H1 (cell line): Measurements from ENCODE around the gene GALNT13. TPM values are rescaled to one million over a fixed set of nuclear protein-coding genes. Genes with fewer than 3 reads are reported as not detected.

ENCODE experiments used
- ATF2 ChIP-seq: IDR thresholded peaks from 2 replicates; pipeline ENCODE4 v1.6.1; 2012; ENCODE audit warnings: low read length, inconsistent platforms
- CHD2 ChIP-seq: IDR thresholded peaks from 2 replicates; pipeline ENCODE4 v1.6.1; 2012; ENCODE audit warnings: low read length, improper control_type of control experiment
- E2F6 ChIP-seq: IDR thresholded peaks from 2 replicates; pipeline ENCODE4 v1.6.1; 2012; ENCODE audit warnings: inconsistent platforms
- FOSL1 ChIP-seq: IDR thresholded peaks from 2 replicates; pipeline ENCODE4 v1.6.1; 2011; ENCODE audit warnings: mild to moderate bottlenecking, low read depth, low read length, moderate library complexity; ENCODE audit not compliant: insufficient read depth
- JUND ChIP-seq: IDR thresholded peaks from 2 replicates; pipeline ENCODE4 v1.6.1; 2011; ENCODE audit warnings: mild to moderate bottlenecking, improper control_type of control experiment, low read length
- SP2 ChIP-seq: IDR thresholded peaks from 2 replicates; pipeline ENCODE4 v1.6.1; 2012; ENCODE audit warnings: mild to moderate bottlenecking, low read length, inconsistent platforms
- SRF ChIP-seq: IDR thresholded peaks from 2 replicates; pipeline ENCODE4 v1.6.1; 2011; ENCODE audit warnings: mild to moderate bottlenecking, low read depth, low read length, moderate library complexity
- ZNF274 ChIP-seq: IDR thresholded peaks from 2 replicates; pipeline ENCODE4 v1.7.0; 2012; ENCODE audit warnings: low read length, borderline replicate concordance; ENCODE audit errors: extremely low read depth
- polyA plus RNA-seq, 7 experiments: library from polyadenylated mRNA; depleted of rRNA in 3 of 7; stranded (reverse) in 5 of 7; unstranded in 2 of 7; fragments of >200 nt in 5 of 7; fragments of 200-250 nt in 2 of 7; gene quantifications; 1 replicate in 5 of 7; 2 replicates in 1 of 7; 4 replicates in 1 of 7; pipeline versions ENCODE4 v1.2.1 to v1.2.3, GENCODE V29; 2011 to 2013; ENCODE audit warnings: missing spikeins in 2 of 7, mixed read lengths in 2 of 7
- total RNA-seq: library from RNA; stranded (reverse); fragmentation: NEBNext Ultra II Directional; extraction: Animal tissue kit (Norgen Biotek cat#: 25700); gene quantifications from 2 replicates; pipeline ENCODE4 v1.2.1, GENCODE V29; 2021
- TF ChIP-seq, protein P1 (sequence below): fragments of 300-600 bp; sonication (generic); IDR thresholded peaks from 2 replicates; pipeline ENCODE4 v1.7.1; 2012; ENCODE audit warnings: low read length, moderate library complexity, mild to moderate bottlenecking, inconsistent platforms; ENCODE audit not compliant: insufficient replicate concordance

Gene GALNT13
- total and polyA plus RNA-seq, 2 of the 8 experiments (the other 6 are each of a cell fraction or from before 2014, with no cell fraction given) = 3.2 to 9.6 TPM

DNA sequence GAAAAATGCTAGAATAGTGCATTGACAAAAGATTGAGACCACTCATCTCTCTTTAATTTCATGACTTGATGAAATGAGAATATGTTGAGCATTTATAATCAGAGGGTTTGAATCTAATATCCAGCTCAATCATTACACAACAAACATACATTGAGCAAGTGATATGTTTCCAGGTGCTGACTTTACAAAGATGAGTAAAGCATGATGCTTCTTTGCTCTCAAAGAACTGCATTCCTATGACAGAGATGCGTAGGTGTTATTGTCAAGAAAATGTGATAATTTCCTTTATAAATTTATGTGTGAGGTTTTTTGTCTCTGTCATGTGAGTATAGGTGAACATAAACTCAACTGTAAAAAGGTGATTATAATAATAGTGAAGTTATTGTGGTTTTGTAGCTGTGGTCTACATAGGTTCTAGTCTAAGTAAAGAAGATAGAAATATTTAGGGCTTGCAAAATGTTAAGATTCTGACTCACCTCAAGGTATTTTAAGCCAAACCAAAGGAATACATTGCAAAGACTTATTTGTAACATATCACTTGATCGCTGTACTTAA lies 389.8 kb downstream of the GALNT13 start (continued):
- TF ChIP-seq, protein P1, sequence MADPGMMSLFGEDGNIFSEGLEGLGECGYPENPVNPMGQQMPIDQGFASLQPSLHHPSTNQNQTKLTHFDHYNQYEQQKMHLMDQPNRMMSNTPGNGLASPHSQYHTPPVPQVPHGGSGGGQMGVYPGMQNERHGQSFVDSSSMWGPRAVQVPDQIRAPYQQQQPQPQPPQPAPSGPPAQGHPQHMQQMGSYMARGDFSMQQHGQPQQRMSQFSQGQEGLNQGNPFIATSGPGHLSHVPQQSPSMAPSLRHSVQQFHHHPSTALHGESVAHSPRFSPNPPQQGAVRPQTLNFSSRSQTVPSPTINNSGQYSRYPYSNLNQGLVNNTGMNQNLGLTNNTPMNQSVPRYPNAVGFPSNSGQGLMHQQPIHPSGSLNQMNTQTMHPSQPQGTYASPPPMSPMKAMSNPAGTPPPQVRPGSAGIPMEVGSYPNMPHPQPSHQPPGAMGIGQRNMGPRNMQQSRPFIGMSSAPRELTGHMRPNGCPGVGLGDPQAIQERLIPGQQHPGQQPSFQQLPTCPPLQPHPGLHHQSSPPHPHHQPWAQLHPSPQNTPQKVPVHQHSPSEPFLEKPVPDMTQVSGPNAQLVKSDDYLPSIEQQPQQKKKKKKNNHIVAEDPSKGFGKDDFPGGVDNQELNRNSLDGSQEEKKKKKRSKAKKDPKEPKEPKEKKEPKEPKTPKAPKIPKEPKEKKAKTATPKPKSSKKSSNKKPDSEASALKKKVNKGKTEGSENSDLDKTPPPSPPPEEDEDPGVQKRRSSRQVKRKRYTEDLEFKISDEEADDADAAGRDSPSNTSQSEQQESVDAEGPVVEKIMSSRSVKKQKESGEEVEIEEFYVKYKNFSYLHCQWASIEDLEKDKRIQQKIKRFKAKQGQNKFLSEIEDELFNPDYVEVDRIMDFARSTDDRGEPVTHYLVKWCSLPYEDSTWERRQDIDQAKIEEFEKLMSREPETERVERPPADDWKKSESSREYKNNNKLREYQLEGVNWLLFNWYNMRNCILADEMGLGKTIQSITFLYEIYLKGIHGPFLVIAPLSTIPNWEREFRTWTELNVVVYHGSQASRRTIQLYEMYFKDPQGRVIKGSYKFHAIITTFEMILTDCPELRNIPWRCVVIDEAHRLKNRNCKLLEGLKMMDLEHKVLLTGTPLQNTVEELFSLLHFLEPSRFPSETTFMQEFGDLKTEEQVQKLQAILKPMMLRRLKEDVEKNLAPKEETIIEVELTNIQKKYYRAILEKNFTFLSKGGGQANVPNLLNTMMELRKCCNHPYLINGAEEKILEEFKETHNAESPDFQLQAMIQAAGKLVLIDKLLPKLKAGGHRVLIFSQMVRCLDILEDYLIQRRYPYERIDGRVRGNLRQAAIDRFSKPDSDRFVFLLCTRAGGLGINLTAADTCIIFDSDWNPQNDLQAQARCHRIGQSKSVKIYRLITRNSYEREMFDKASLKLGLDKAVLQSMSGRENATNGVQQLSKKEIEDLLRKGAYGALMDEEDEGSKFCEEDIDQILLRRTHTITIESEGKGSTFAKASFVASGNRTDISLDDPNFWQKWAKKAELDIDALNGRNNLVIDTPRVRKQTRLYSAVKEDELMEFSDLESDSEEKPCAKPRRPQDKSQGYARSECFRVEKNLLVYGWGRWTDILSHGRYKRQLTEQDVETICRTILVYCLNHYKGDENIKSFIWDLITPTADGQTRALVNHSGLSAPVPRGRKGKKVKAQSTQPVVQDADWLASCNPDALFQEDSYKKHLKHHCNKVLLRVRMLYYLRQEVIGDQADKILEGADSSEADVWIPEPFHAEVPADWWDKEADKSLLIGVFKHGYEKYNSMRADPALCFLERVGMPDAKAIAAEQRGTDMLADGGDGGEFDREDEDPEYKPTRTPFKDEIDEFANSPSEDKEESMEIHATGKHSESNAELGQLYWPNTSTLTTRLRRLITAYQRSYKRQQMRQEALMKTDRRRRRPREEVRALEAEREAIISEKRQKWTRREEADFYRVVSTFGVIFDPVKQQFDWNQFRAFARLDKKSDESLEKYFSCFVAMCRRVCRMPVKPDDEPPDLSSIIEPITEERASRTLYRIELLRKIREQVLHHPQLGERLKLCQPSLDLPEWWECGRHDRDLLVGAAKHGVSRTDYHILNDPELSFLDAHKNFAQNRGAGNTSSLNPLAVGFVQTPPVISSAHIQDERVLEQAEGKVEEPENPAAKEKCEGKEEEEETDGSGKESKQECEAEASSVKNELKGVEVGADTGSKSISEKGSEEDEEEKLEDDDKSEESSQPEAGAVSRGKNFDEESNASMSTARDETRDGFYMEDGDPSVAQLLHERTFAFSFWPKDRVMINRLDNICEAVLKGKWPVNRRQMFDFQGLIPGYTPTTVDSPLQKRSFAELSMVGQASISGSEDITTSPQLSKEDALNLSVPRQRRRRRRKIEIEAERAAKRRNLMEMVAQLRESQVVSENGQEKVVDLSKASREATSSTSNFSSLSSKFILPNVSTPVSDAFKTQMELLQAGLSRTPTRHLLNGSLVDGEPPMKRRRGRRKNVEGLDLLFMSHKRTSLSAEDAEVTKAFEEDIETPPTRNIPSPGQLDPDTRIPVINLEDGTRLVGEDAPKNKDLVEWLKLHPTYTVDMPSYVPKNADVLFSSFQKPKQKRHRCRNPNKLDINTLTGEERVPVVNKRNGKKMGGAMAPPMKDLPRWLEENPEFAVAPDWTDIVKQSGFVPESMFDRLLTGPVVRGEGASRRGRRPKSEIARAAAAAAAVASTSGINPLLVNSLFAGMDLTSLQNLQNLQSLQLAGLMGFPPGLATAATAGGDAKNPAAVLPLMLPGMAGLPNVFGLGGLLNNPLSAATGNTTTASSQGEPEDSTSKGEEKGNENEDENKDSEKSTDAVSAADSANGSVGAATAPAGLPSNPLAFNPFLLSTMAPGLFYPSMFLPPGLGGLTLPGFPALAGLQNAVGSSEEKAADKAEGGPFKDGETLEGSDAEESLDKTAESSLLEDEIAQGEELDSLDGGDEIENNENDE = no peak
- TF ChIP-seq ATF2 (no peak), CHD2 (no peak), FOSL1 (no peak), ZNF274 (no peak), SP2 (no peak), SRF (no peak), E2F6 (no peak), JUND (no peak)
